ENCODE results near the gene VPS37B. TPM values are rescaled to one million over a fixed set of nuclear protein-coding genes. Genes with fewer than 3 reads are reported as not detected.

The VPS37B gene
- total RNA-seq: 47.8 TPM
- polyA plus RNA-seq (ENCODE audit: insufficient read depth, low read depth, low replicate concordance): 21.4 TPM
- long read RNA-seq, donor 1, transcript VPS37B-201 (4 exons, 3,028 nt): major isoform, 16 of 16 reads
- long read RNA-seq, donor 1, partial matches to known transcripts: 0 of 16 reads
- long read RNA-seq, donor 1, other reads (novel, unspliced or antisense): 0 of 16 reads
- long read RNA-seq, donor 2, transcript VPS37B-201 (4 exons, 3,028 nt): major isoform, 13 of 13 reads
- long read RNA-seq, donor 2, partial matches to known transcripts: 0 of 13 reads
- long read RNA-seq, donor 2, other reads (novel, unspliced or antisense): 0 of 13 reads
- long read RNA-seq, donor 3, transcript VPS37B-201 (4 exons, 3,028 nt): major isoform, 25 of 30 reads
- long read RNA-seq, donor 3, partial matches to known transcripts: 5 of 30 reads
- long read RNA-seq, donor 3, other reads (novel, unspliced or antisense): 0 of 30 reads
- long read RNA-seq, donor 4, transcript VPS37B-201 (4 exons, 3,028 nt): major isoform, 15 of 15 reads
- long read RNA-seq, donor 4, partial matches to known transcripts: 0 of 15 reads
- long read RNA-seq, donor 4, other reads (novel, unspliced or antisense): 0 of 15 reads
- long read RNA-seq, donor 5: 0 reads
- long read RNA-seq, donor 6, transcript VPS37B-201 (4 exons, 3,028 nt): major isoform, 5 of 5 reads
- long read RNA-seq, donor 6, partial matches to known transcripts: 0 of 5 reads
- long read RNA-seq, donor 6, other reads (novel, unspliced or antisense): 0 of 5 reads
- long read RNA-seq, donor 7, transcript VPS37B-201 (4 exons, 3,028 nt): major isoform, 19 of 50 reads
- long read RNA-seq, donor 7, partial matches to known transcripts: 1 of 50 reads
- long read RNA-seq, donor 7, other reads (novel, unspliced or antisense): 30 of 50 reads
- long read RNA-seq, donor 8, transcript VPS37B-201 (4 exons, 3,028 nt): major isoform, 11 of 11 reads
- long read RNA-seq, donor 8, partial matches to known transcripts: 0 of 11 reads
- long read RNA-seq, donor 8, other reads (novel, unspliced or antisense): 0 of 11 reads
- long read RNA-seq, donor 9, partial matches to known transcripts: 0 of 1 reads
- long read RNA-seq, donor 9, other reads (novel, unspliced or antisense): 0 of 1 reads
- long read RNA-seq, donor 10, transcript VPS37B-201 (4 exons, 3,028 nt): major isoform, 19 of 20 reads
- long read RNA-seq, donor 10, partial matches to known transcripts: 0 of 20 reads
- long read RNA-seq, donor 10, other reads (novel, unspliced or antisense): 0 of 20 reads

- intact Hi-C loops (cut with DNase I): no loop called here
- FAIRE-seq: no peak
- Histone ChIP-seq H3K27me3 (ENCODE audit: control insufficient read depth, insufficient read depth, low read length) (no peaks in the 10 kb centered on the region), H3K9me3 (ENCODE audit: control insufficient read depth in 2 of 3, insufficient read depth in 1 of 3, low read length in 3 of 3) (no peaks in the 10 kb centered on the region), H3K27ac (ENCODE audit: low read depth in 2 of 2, low read length in 2 of 2) (peak within 1 kb of the TSS; percentile 79 to 92), H3K9ac (ENCODE audit: low read length in 3 of 3) (peak within 1 kb of the TSS; percentile 86 to 99 (median 99)), H3K4me3 (ENCODE audit: low read length in 3 of 3) (peak within 1 kb of the TSS; percentile 84 to 95 (median 85)), H3K36me3 (ENCODE audit: control insufficient read depth in 2 of 3, insufficient read depth in 3 of 3, low read length in 3 of 3) (no peaks in the 10 kb centered on the region), H3K4me1 (ENCODE audit: control insufficient read depth in 2 of 3, insufficient read depth in 2 of 3, low read depth in 1 of 3, low read length in 3 of 3) (peaks cover 2 to 32% (median 23%) of the 10 kb centered on the region in 3 donors)
- DNase-seq: peak; percentile 89 to 94 (median 94)
- no peak for TF ChIP-seq CTCF (IDR thresholded peaks at IDR 0.05; ENCODE audit: borderline replicate concordance, extremely low read depth, insufficient read depth)
Observed at GRCh38 chr12:122895704-122896636, at the start of gene VPS37B. Gene VPS37B (minus strand): TSS chr12:122896124. CDS start chr12:122896062, 62 bp downstream.

GRCh38 chr12:122944605-122945592 lies 49.0 kb upstream of the VPS37B start:
- Histone ChIP-seq H3K9ac (ENCODE audit: low read length in 3 of 3) (no peak overlapping the region), H3K4me1 (ENCODE audit: control insufficient read depth in 2 of 3, insufficient read depth in 2 of 3, low read depth in 1 of 3, low read length in 3 of 3) (peaks cover 0 to 2% (median 0%) of the 10 kb centered on the region in 3 donors), H3K36me3 (ENCODE audit: control insufficient read depth in 2 of 3, insufficient read depth in 3 of 3, low read length in 3 of 3) (no peaks in the 10 kb centered on the region), H3K27ac (ENCODE audit: low read depth in 2 of 2, low read length in 2 of 2) (no peak overlapping the region), H3K27me3 (ENCODE audit: control insufficient read depth, insufficient read depth, low read length) (no peaks in the 10 kb centered on the region), H3K4me3 (ENCODE audit: low read length in 3 of 3) (no peak overlapping the region), H3K9me3 (ENCODE audit: control insufficient read depth in 2 of 3, insufficient read depth in 1 of 3, low read length in 3 of 3) (no peaks in the 10 kb centered on the region)
- FAIRE-seq (no peak), DNase-seq (peak in 2 of 5 donors; percentile 35 to 88)
- intact Hi-C loops (cut with DNase I): no loop called here
- TF ChIP-seq CTCF (IDR thresholded peaks at IDR 0.05; ENCODE audit: borderline replicate concordance, extremely low read depth, insufficient read depth): no peak

Data from kidney (tissue), 22 donors.